GM21786 (cell line): Measurements from ENCODE around the gene SLC25A44.

Experiments used
- ATAC-seq: cut with Tn5 transposase; IDR thresholded peaks from one replicate; pipeline ENCODE4 v1.9.1; 2021; ENCODE audit not compliant: unreplicated experiment

The SLC25A44 gene

GRCh38 chr1:156233426-156234127, 39.7 kb downstream of the SLC25A44 start:
- ATAC-seq = no peak

DNA sequence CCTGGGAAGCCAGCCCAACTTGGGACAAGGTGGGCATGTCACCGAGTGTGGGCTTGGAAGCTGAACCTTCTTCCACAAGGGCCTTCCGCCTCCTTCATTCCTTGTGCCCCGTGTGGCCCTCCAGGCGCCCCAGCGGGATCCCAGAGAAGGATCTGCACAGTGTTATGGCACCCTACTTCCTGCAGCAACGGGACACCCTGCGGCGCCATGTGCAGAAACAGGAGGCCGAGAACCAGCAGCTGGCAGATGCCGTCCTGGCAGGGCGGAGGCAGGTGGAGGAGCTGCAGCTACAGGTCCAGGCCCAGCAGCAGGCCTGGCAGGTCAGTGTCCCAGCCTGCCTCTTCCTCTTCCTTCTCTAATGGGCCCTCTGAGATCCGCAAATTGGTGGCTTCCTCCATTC, 42.3 kb downstream of the SLC25A44 start:
- ATAC-seq = no peak

- no peak for ATAC-seq
These were observed 44.3 kb downstream of the SLC25A44 start for GRCh38 chr1:156238248-156238647.

DNA sequence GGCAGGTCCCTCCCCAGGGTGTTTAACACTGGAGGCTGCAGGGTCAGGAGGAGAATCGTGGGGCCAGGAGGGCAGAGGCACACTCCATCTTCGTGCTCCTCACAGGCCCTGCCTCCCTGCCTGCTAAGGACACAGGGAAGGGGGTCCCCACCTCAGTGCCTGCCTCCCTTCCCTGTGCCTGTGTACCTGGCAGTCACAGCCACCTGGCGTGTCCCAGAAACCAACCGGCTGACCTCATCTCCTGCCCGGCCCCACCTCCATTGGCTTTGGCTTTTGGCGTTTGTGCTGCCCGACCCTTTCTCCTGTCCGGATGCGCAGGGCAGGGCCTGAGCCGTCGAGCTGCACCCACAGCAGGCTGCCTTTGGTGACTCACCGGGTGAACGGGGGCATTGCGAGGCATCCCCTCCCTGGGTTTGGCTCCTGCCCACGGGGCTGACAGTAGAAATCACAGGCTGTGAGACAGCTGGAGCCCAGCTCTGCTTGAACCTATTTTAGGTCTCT, 47.5 kb downstream of the SLC25A44 start:
- ATAC-seq = no peak

GRCh38 chr1:156241926-156242325, 48.0 kb downstream of the SLC25A44 start, which contains the start of gene BGLAP:
TSS of gene BGLAP (plus strand) at chr1:156242184. CDS start at chr1:156242232, 48 bp downstream.
- no peak for ATAC-seq

- no peak for ATAC-seq
These were observed 48.8 kb downstream of the SLC25A44 start for GRCh38 chr1:156242738-156243137.

- ATAC-seq = no peak
These were observed 50.2 kb downstream of the SLC25A44 start for GRCh38 chr1:156244126-156244525.

GRCh38 chr1:156244712-156245111, 50.8 kb downstream of the SLC25A44 start:
- no peak for ATAC-seq

DNA sequence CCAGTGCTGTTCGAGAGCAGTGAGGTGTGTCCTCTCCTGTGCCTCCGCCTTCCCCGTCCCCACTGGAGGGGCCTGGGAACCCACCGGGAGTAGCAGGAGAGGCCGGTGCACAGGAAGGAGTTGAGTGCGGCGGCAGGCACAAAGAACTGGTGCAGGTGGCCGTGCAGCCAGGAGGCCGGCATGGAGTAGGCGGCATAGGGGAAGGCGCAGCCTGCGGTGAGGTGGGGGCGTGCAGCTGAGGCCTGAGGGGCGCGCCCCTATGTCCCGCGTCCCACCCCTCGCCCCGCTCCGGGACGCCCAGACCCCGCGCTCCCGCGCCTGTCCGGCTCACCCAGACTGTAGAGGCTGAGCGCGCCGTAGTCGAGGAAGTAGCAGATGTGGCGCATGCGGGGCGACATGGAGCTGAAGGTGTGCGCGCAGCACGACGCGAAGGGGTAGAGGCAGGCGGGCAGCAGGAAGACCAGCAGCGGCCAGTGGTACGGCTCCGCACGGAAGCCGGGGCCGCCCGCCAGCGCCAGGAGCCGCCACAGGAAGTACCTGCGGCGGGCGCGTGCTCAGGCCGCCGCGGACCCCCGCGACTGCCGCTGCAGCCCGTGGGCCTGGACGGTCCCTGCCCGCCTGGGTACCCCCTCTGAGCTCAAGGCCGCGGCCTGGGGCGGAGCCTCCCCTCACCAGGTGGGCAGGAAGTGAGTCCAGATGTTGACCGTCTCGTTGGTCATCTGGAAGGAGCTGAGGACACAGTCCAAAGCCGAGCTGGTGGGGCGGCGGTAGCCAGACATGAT, 51.7 kb downstream of the SLC25A44 start:
- ATAC-seq = no peak

GRCh38 chr1:156246241-156246780, 52.4 kb downstream of the SLC25A44 start:
- ATAC-seq = no peak

DNA sequence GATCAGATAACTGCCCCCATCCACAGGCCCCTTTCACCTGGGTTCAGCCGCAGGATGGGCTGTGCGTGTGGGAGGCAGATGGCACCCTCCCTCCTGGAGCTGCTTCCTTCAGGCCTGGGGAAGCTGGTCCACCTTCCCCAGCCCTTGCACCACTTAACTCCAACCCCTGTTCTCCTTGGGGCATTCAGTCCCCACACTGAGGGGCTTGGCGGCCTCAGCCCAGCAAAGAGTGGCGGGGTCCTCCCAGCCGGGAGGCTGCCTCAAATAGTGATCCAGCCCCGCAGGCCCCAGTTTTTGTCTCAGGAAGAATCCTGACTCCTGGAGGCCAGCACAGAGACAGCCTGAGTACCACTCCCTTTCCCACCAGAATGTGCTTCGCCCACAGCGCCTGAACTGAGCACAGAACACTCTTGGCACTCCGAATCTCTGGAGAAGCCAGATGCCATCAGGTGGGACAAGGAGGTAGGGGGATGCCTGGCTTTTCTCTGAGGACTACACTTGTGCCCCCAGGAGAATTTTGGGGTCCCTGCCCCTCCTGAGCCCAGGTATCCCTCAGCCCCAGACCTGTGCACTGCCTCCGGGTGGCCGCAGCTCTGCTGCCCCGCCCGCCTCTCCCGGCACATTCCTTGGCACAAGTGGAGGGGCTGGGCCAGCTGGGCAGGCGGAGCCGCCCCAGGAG, 53.0 kb downstream of the SLC25A44 start:
- ATAC-seq = no peak

DNA sequence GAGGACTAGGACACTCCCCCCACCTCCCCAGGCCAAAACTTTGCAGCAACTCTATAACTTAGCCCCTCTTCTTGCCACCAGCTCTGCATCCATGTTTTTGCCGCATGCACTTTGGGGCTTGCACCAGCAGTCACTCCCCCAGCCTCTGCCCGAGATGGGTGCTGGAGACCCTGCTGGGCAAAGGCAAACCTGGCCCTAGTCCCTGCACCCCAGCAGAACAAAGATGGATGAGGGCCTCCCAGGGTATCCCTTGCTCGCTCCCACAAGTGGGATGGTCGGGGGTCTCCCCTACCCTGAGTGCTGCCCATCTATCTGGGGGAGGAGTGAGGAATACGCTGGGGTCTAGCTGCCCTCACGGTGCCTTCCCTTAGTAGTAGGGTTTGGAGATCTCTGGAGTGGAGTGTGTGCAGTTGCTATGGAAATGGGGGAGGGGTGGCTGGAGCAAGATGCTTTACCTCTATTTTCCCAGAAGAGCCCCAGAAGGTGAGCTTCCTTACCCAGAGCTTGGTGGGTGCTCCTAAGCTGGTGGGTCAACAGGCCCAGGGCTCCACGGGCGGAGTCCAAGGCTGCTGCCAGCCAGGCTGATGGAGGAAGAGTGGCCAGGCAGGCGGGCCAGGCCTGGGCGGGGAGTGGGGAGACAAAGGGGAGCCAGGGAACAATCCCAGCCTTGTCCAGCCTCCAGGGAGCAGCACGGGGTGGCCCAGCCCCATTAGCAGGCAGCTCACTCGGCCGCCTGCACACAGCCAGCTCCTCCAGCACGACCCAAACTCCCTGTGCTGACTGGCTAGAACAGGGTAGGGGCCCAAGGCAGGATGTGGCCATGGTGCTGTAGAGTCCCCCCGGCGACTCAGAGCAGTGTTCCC, 53.8 kb downstream of the SLC25A44 start, which contains the start of gene PAQR6:
Gene PAQR6 (minus strand): TSS at position 597 of the 863 bp plus-strand sequence. CDS start 1,325 bp downstream, outside the sequence.
- no peak for ATAC-seq

DNA sequence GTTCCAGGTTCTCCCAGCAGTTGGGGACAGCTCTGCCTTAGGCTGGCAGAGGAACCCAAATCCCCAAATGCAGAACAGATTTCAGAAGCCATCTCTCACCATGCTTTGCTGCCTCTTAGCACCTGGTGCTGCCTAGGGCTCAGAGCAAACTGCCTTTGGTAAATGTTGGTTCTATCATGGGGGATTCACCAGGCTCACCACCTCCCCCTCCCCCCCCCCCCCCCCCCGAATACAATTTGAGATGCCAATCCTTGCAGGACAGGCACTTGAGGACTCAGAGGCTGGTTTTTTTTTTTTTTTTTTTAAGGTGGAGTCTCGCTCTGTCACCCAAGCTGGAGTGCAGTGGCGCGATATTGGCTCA, 54.4 kb downstream of the SLC25A44 start:
- ATAC-seq = no peak

GRCh38 chr1:156249593-156249992, 55.7 kb downstream of the SLC25A44 start:
- no peak for ATAC-seq

- ATAC-seq = no peak
These were observed 57.6 kb downstream of the SLC25A44 start for GRCh38 chr1:156251527-156251926.

DNA sequence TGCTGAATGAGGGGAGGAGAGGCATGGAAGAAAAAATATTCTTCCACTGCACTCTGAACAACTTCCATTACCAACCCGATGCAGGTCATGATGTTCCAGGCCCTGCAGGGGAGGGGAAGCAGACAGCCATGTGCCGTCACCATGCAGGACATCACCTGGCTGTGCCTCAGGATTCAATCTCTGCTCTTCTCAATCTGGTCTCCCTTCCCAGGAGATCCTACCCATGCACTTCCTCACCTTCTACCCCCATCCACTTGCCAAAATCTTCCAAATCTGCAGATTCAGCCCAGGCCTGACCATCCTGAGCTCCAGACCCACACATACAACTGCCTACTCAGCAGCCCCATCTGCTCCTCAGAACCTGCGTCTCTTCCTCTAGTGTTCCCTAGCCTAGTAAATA, 59.7 kb downstream of the SLC25A44 start:
- no peak for ATAC-seq

- ATAC-seq = no peak
These were observed 63.8 kb downstream of the SLC25A44 start for GRCh38 chr1:156257711-156258110.

DNA sequence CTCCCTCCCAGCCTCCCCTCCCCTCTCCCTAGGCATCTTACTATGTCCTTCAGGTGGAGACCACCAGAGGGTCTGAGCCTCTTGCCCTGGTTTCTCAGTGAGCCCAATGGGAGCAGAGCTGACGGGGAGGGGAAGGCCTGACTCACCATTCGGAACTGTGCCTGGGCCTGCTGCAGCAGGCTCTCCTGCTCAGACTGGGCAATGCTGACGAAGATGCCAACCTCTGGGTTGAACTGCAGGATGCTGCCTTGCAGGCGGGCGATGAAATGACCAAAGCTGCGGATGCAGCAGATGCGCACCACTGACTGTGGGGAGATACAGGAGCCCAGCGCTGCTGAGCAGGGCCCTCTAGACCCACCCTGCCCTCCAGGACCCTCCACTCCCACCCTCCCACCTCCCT, 65.0 kb downstream of the SLC25A44 start:
- ATAC-seq = no peak

DNA sequence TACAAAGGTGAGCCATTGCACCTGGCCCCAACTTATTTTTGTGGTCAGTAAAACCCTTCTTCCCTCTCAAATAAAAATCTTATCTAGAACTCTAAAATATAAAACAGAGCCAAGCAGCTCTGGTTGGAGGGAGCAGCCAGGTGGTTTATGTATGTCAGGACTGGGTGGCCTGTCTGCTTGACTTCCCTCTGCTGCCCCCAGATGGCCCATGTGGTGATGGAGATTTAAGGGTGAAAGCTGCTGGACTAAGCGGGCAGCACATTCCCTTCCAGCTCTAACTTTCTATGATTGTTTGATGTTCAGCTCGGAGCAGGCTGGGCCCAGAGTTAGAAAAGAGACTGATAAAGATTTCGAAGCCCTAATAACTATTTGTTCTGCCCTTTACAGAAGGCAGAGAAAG, 65.9 kb downstream of the SLC25A44 start:
- ATAC-seq = no peak

DNA sequence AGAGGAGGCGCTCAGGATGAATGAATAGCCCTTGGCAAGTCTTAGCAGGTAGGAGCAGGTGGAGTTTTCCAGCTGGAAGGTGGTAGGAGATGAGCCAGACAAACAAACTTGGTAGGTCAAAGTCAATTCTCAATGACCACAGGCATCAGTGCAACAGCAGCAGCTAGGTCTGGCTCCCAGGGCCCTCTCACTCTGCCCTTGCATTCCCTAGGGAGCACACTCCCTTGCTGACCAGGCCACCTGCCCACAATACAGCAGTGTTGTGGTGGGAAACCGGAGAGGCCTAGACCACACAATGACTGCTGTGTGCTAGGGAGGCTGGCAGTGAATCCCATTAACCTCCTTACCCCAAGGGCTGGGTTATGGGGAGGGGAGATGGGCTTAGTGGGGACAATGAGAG, 67.0 kb downstream of the SLC25A44 start:
- ATAC-seq = no peak
